ENCODE data around the gene MCF2L.
"Not testable (repeated sequence)": the region's sequence is repeated elsewhere in the genome, so short reads cannot be mapped to it uniquely, and the experiment has no call there.

The MCF2L gene

DNA sequence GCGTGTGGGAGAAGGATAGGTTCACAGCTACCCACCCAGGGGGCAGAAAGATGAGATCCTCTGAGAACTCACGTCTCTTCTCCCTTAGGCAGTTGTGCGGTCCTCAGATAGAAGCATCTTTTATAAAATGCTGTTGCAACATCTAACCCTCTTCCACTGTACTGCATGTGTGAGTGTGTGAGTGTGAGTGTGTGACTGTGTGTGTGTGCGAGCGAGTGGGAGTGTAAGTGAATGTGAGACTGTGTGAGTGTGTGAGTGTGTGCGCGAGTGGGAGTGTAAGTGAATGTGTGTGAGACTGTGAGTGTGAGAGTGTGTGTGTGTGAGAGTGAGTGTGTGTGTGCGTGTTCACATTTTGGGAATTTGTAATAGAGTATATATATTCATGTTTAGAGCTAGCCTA lies 81.0 kb downstream of the MCF2L start:
- Histone ChIP-seq H3K4me3 (ENCODE audit: low read length) (no peak overlapping the region), H3K27ac (ENCODE audit: low read depth, low read length) (no peak overlapping the region), H3K36me3 (ENCODE audit: insufficient read depth, low read length) (peaks cover 7% of the 10 kb centered on the region; the same call in 1 of the 2 replicates), H3K9me3 (ENCODE audit: insufficient read depth, low read depth, low read length) (no peaks in the 10 kb centered on the region), H3K4me1 (ENCODE audit: insufficient read depth, low read length) (0 out of 2 replicates have a peak, but pooled peaks cover under 1% of the 10 kb centered on the region), H3K9ac (ENCODE audit: low read depth, low read length) (no peak overlapping the region), H3K27me3 (ENCODE audit: insufficient read depth, low read length) (peaks cover 6% of the 10 kb centered on the region; the same call in 1 of the 2 replicates)
- WGBS, result 78% methylated on average over 7 of the region's 8 CpGs

DNA sequence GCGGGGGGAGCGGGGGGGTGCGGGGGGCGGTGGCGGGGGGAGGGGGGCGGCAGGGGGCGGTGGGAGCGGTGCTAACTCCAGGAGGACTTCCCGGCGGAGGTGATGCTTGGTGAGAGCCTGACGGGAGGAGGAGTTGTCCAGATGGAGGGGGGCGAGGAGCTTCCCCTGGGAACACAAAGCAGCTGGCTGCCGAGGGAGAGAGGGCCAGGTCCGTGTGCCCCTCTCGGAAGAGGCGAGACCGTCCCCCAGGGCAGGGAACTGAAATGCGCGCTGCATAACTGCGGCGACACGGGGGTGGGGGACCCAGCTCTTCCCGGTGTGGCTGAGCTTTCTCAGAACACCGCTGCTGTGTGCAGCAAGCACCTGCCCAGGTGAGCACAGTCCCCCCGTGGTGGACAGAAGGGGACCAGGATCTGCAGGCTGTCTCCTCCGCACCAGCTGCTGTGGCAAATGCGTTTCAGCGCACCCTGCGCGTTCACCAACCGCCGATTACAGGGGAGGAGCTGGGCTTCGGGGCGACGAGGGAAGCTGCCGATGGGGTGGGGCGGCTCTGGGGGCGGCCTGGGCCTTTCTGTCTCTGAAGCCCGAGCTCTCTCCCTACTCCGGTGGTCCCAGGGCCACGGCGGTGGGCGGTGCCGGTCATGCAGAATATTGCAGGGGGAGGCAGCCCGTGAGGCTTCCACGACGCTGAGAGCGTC lies 81.9 kb downstream of the MCF2L start:
- peaks cover 6% of the 10 kb centered on the region; the same call in 1 of the 2 replicates for H3K27me3 ChIP-seq (ENCODE audit: insufficient read depth, low read length)
- 0 out of 2 replicates have a peak, but pooled peaks cover 6% of the 10 kb centered on the region for H3K4me1 ChIP-seq (ENCODE audit: insufficient read depth, low read length)
- 30% methylated on average over 41 of the region's 48 CpGs for WGBS
- no peaks in the 10 kb centered on the region for H3K9me3 ChIP-seq (ENCODE audit: insufficient read depth, low read depth, low read length)
- H3K4me3 ChIP-seq (ENCODE audit: low read length), result peak overlapping the region; percentile 38
- peaks cover 7% of the 10 kb centered on the region; the same call in 1 of the 2 replicates for H3K36me3 ChIP-seq (ENCODE audit: insufficient read depth, low read length)
- peak overlapping the region; percentile 29; the same call in 1 of the 2 replicates for H3K9ac ChIP-seq (ENCODE audit: low read depth, low read length)
- H3K27ac ChIP-seq (ENCODE audit: low read depth, low read length), result no peak overlapping the region

DNA sequence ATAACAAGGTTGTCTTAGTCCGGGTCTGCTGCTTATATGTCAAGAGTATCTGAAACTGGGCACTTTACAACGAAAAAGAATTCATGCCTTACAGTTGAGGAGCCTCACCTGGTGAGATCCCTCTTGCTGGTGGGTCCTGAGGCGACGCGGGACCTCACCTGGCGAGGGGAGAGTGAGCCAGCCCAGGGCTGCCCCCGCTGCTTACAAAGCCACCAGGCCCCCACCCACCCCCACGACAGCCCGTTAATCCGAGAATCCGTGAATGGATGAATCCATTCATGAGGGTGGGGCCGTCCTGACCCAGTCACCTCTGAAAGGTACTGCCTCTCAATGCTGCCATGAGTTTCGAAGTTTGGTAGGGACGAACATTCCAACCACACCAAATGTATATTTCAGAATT lies 82.6 kb downstream of the MCF2L start:
- H3K9me3 ChIP-seq (ENCODE audit: insufficient read depth, low read depth, low read length), result no peaks in the 10 kb centered on the region
- H3K27me3 ChIP-seq (ENCODE audit: insufficient read depth, low read length), result peaks cover 6% of the 10 kb centered on the region; the same call in 1 of the 2 replicates
- H3K9ac ChIP-seq (ENCODE audit: low read depth, low read length), result no peak overlapping the region
- H3K36me3 ChIP-seq (ENCODE audit: insufficient read depth, low read length), result peaks cover 6% of the 10 kb centered on the region; the same call in 1 of the 2 replicates
- no peak overlapping the region for H3K4me3 ChIP-seq (ENCODE audit: low read length)
- no peak overlapping the region for H3K27ac ChIP-seq (ENCODE audit: low read depth, low read length)
- H3K4me1 ChIP-seq (ENCODE audit: insufficient read depth, low read length), result 0 out of 2 replicates have a peak, but pooled peaks cover 6% of the 10 kb centered on the region
- 90% methylated on average over 13 of the region's 14 CpGs for WGBS

DNA sequence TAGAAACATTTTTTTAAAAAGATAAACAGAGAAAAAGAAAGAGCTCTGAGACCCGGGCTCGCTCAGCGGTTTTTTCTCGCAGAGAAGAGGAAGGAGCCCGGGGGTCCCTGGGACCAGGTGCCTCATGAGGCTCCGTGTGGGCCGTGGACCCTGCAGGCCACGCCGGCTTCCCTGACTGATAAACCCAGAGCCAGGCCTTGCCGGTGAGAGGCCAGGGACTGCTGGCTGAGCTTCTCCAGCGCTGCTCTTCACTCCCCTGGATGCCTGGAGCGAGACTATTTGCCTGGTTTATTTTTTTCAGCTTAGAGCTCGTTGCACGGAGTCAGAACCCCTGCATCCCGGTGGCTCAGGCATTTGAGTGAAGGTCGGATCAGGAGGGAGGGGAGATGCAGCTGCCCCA lies 83.2 kb downstream of the MCF2L start:
- 0 out of 2 replicates have a peak, but pooled peaks cover 4% of the 10 kb centered on the region for H3K36me3 ChIP-seq (ENCODE audit: insufficient read depth, low read length)
- H3K9me3 ChIP-seq (ENCODE audit: insufficient read depth, low read depth, low read length), result no peaks in the 10 kb centered on the region
- H3K27me3 ChIP-seq (ENCODE audit: insufficient read depth, low read length), result peaks cover 6% of the 10 kb centered on the region; the same call in 1 of the 2 replicates
- H3K4me3 ChIP-seq (ENCODE audit: low read length), result no peak overlapping the region
- H3K4me1 ChIP-seq (ENCODE audit: insufficient read depth, low read length), result 0 out of 2 replicates have a peak, but pooled peaks cover 6% of the 10 kb centered on the region
- 93% methylated on average over 16 of the region's 16 CpGs for WGBS
- H3K9ac ChIP-seq (ENCODE audit: low read depth, low read length), result no peak overlapping the region
- H3K27ac ChIP-seq (ENCODE audit: low read depth, low read length), result no peak overlapping the region

DNA sequence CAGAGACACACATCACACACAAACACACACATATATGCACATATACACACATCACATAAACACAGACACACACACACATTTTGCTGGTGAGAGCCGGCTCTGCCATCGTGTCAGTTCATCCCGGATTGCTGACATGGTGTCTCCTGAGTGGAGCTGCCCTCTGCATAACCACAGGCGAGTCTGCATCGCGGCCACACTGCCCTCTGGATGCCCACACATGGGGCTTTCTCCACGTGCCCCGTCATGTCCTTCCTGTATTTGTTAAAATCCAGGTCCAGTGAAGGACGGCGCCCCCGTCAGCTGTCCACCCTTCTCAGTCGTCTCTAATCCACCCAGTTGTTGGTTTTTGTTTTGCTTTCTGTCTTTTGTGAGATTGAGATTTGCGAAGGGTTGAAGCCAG lies 84.0 kb downstream of the MCF2L start:
- H3K27ac ChIP-seq (ENCODE audit: low read depth, low read length), result no peak overlapping the region
- 95% methylated on average over 13 of the region's 13 CpGs for WGBS
- no peak overlapping the region for H3K9ac ChIP-seq (ENCODE audit: low read depth, low read length)
- no peak overlapping the region for H3K4me3 ChIP-seq (ENCODE audit: low read length)
- 0 out of 2 replicates have a peak, but pooled peaks cover 4% of the 10 kb centered on the region for H3K36me3 ChIP-seq (ENCODE audit: insufficient read depth, low read length)
- peaks cover 6% of the 10 kb centered on the region; the same call in 1 of the 2 replicates for H3K27me3 ChIP-seq (ENCODE audit: insufficient read depth, low read length)
- no peaks in the 10 kb centered on the region for H3K9me3 ChIP-seq (ENCODE audit: insufficient read depth, low read depth, low read length)
- H3K4me1 ChIP-seq (ENCODE audit: insufficient read depth, low read length), result 0 out of 2 replicates have a peak, but pooled peaks cover 6% of the 10 kb centered on the region

DNA sequence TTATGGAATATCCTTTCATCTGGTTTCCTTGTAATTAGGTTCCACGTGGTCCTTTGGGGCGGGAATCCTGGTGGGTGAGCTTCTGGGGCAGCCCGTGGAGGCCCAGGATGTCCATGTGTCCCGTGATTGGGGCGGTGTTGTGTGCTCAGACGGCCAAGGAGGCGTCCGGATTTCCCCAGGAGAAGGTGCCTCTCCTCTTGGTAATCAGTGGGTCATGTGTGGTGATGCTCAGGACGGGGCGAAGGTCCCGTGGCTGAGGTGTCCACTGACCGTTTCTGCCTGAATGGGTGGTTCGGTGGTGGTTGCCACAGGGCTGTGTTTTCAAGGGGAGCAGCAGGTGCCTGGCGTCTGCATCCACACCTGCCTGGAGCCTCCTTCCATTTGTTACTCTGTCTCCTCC lies 84.4 kb downstream of the MCF2L start:
- Histone ChIP-seq H3K27me3 (ENCODE audit: insufficient read depth, low read length) (peaks cover 6% of the 10 kb centered on the region; the same call in 1 of the 2 replicates), H3K36me3 (ENCODE audit: insufficient read depth, low read length) (0 out of 2 replicates have a peak, but pooled peaks cover 4% of the 10 kb centered on the region), H3K9me3 (ENCODE audit: insufficient read depth, low read depth, low read length) (no peaks in the 10 kb centered on the region), H3K9ac (ENCODE audit: low read depth, low read length) (no peak overlapping the region; the same call in 1 of the 2 replicates), H3K27ac (ENCODE audit: low read depth, low read length) (no peak overlapping the region), H3K4me1 (ENCODE audit: insufficient read depth, low read length) (0 out of 2 replicates have a peak, but pooled peaks cover 6% of the 10 kb centered on the region), H3K4me3 (ENCODE audit: low read length) (no peak overlapping the region)
- 93% methylated on average over 14 of the region's 14 CpGs for WGBS

DNA sequence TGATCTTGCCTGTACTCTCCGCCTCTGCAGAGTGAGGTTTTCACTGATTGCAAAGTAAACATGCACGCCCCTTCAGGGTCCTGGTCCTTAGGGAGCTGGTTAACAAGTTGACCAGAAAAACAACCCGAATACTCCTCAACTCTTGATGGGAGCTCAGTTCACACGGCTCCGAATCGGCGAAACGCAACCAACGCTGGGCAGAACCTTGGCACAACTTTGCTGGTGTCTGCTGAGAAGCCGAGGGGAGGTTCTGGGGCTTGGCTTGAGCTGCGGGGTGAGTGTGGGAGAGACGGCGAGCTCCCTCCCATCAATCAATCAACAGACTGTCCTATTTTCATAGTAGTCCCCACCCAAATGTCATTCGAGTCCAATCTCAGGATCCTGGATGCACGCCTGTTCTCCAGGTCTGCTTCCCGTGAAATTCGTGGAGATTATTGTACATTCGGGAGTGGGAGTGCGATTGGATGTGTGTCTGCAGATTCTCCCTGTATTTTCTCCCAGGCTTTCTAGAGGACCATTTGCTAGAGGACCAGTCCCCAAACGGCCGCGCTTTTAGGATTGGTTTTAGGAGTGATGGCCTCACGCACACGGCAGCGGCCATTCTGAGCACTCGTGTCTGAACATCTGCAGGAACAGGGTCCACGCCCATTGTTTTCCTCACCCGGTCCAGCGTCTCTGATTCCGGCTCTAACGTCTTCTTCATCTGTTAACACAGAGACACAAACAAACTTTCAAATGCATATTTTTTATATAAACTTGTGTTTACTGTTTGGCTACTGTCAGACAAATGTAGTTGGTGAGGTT lies 85.0 kb downstream of the MCF2L start:
- Histone ChIP-seq H3K27ac (ENCODE audit: low read depth, low read length) (no peak overlapping the region), H3K27me3 (ENCODE audit: insufficient read depth, low read length) (peaks cover 6% of the 10 kb centered on the region; the same call in 1 of the 2 replicates), H3K9me3 (ENCODE audit: insufficient read depth, low read depth, low read length) (no peaks in the 10 kb centered on the region), H3K36me3 (ENCODE audit: insufficient read depth, low read length) (0 out of 2 replicates have a peak, but pooled peaks cover 4% of the 10 kb centered on the region), H3K4me3 (ENCODE audit: low read length) (no peak overlapping the region), H3K9ac (ENCODE audit: low read depth, low read length) (no peak overlapping the region; the same call in 1 of the 2 replicates), H3K4me1 (ENCODE audit: insufficient read depth, low read length) (0 out of 2 replicates have a peak, but pooled peaks cover 6% of the 10 kb centered on the region)
- WGBS, result 91% methylated on average over 31 of the region's 31 CpGs

DNA sequence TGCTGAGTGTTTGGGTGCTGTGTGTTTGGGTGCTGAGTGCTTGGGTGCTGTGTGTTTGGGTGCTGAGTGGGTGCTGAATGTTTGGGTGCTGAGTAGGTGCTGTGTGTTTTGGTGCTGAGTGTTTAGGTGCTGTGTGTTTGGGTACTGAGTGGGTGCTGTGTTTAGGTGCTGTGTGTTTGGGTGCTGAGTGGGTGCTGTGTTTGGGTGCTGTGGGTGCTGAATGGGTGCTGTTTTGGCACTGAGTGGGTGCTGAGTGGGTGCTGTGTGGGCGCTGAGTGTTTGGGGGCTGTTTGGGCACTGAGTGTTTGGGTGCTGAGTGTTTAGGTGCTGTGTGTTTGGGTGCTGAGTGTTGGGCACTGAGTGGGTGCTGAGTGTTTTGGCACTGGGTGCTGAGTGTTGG lies 88.1 kb downstream of the MCF2L start:
- Histone ChIP-seq H3K9ac (ENCODE audit: low read depth, low read length) (no peak overlapping the region), H3K9me3 (ENCODE audit: insufficient read depth, low read depth, low read length) (no peaks in the 10 kb centered on the region), H3K27ac (ENCODE audit: low read depth, low read length) (no peak overlapping the region), H3K27me3 (ENCODE audit: insufficient read depth, low read length) (no peaks in the 10 kb centered on the region), H3K4me3 (ENCODE audit: low read length) (no peak overlapping the region), H3K4me1 (ENCODE audit: insufficient read depth, low read length) (peaks cover 9% of the 10 kb centered on the region; the same call in 1 of the 2 replicates), H3K36me3 (ENCODE audit: insufficient read depth, low read length) (peaks cover 4% of the 10 kb centered on the region; the same call in 1 of the 2 replicates)
- 90% methylated on average over 1 of the region's 1 CpG for WGBS

DNA sequence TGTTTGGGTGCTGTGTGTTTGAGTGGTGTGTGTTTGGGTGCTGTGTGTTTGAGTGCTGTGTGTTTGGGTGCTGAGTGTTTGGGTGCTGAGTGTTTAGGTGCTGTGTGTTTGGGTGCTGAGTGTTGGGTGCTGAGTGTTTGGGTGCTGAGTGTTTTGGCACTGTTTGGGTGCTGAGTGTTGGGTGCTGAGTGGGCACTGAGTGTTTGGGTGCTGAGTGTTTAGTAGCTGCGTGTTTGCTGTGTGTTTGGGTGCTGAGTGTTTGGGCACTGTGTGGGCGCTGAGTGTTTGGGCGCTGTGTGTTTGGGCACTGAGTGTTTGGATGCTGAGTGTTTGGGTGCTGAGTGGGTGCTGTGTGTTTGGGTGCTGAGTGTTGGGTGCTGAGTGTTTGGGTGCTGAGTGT lies 88.5 kb downstream of the MCF2L start:
- H3K27ac ChIP-seq (ENCODE audit: low read depth, low read length); H3K9me3 ChIP-seq (ENCODE audit: insufficient read depth, low read depth, low read length); H3K27me3 ChIP-seq (ENCODE audit: insufficient read depth, low read length); H3K36me3 ChIP-seq (ENCODE audit: insufficient read depth, low read length); H3K4me3 ChIP-seq (ENCODE audit: low read length); H3K4me1 ChIP-seq (ENCODE audit: insufficient read depth, low read length); H3K9ac ChIP-seq (ENCODE audit: low read depth, low read length): not testable (repeated sequence)
- WGBS, result 94% methylated on average over 3 of the region's 3 CpGs

DNA sequence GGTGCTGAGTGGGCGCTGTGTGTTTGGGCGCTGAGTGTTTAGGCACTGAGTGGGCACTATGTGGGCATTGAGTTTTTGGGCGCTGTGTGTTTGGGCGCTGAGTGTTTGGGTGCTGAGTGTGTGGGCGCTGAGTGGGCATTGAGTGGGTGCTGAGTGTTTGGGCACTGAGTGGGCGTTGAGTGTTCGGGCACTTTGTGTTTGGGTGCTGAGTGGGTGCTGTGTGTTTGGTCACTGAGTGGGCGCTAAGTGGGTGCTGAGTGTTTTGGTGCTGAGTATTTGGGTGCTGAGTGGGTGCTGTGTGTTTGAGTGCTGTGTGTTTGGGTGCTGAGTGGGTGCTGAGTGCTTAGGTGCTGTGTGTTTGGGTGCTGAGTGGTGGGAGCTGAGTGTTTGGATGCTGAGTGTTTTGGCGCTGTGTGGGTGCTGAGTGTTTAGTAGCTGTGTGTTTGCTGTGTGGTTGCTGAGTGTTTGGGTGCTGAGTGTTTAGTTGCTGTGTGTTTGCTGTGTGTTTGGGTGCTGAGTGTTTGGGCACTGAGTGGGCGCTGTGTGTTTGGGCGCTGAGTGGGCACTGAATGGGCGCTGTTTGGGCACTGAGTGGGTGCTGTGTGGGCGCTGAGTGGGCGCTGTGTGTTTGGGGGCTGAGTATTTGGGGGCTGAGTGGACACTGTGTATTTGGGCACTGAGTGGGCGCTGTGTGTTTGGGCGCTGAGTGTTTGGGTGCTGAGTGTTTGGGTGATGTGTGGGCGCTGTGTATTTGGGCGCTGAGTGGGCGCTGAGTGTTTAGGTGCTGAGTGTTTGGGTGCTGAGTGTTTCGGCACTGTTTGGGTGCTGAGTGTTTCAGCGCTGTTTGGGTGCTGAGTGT lies 89.3 kb downstream of the MCF2L start:
- Histone ChIP-seq H3K27me3 (ENCODE audit: insufficient read depth, low read length) (no peaks in the 10 kb centered on the region), H3K36me3 (ENCODE audit: insufficient read depth, low read length) (no peaks in the 10 kb centered on the region; the same call in 1 of the 2 replicates), H3K27ac (ENCODE audit: low read depth, low read length) (no peak overlapping the region), H3K9me3 (ENCODE audit: insufficient read depth, low read depth, low read length) (no peaks in the 10 kb centered on the region), H3K4me3 (ENCODE audit: low read length) (no peak overlapping the region), H3K4me1 (ENCODE audit: insufficient read depth, low read length) (peaks cover 9% of the 10 kb centered on the region; the same call in 1 of the 2 replicates), H3K9ac (ENCODE audit: low read depth, low read length) (no peak overlapping the region)
- WGBS, result 91% methylated on average over 21 of the region's 21 CpGs
